NT2/D1 (cell line): ENCODE data around the gene NOTO.

Experiments
- DNase-seq: peaks from one replicate; pipeline ENCODE4 v3.0.0-alpha.2; 2011; ENCODE audit warnings: low read depth, low spot score
- H3K27me3 ChIP-seq: 2 replicates; pipeline ENCODE4 v1.6.0; 2011; ENCODE audit warnings: mild to moderate bottlenecking; ENCODE audit not compliant: insufficient read length, insufficient read depth
- H3K36me3 ChIP-seq: 2 replicates; pipeline ENCODE4 v1.6.1; 2011; ENCODE audit warnings: mild to moderate bottlenecking, low read length, mixed read lengths; ENCODE audit not compliant: insufficient read depth, insufficient read length
- H3K4me1 ChIP-seq: 2 replicates; pipeline ENCODE4 v1.5.1; 2011; ENCODE audit not compliant: insufficient read depth, insufficient read length
- H3K4me3 ChIP-seq: 2 replicates; pipeline ENCODE4 v1.5.1; 2011; ENCODE audit warnings: low read depth; ENCODE audit not compliant: insufficient read length
- H3K9ac ChIP-seq: 2 replicates; pipeline ENCODE4 v1.6.0; 2011; ENCODE audit warnings: low read depth; ENCODE audit not compliant: insufficient read length
- H3K9me3 ChIP-seq: 2 replicates; pipeline ENCODE4 v1.5.1; 2011; ENCODE audit warnings: mild to moderate bottlenecking, low read length; ENCODE audit not compliant: insufficient read depth
- SUZ12 ChIP-seq: IDR thresholded peaks from 2 replicates; pipeline ENCODE4 v1.6.1; 2011; ENCODE audit not compliant: insufficient read length, insufficient read depth; ENCODE audit errors: extremely low read depth
- YY1 ChIP-seq: IDR thresholded peaks from 2 replicates; pipeline ENCODE4 v1.6.1; 2011; ENCODE audit not compliant: insufficient read length, insufficient read depth
- ZNF274 ChIP-seq: IDR thresholded peaks from 2 replicates; pipeline ENCODE4 v1.6.1; 2011; ENCODE audit warnings: mild to moderate bottlenecking, low read depth, low read length

The NOTO gene

DNA sequence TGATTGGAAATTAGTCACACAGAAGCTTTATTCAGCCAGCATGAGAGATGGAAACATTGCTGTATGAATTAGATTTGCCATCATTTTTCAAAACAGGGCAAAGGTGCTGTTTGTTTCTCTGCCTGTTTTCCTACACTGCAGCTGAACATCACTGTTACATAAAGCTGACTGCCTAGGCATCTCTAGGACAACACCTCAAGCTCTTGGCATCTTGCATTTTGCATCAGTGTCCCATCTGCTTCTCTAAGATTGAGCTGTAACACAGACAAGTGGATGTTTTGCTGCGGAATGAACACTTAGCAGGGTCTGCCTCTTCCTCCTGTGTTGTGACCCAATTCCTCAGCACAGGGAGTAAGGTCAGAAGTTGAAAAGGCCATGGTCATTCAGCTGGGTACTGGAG, 36.6 kb downstream of the NOTO start:
- Histone ChIP-seq H3K27me3 (no peaks in the 10 kb centered on the region), H3K9me3 (no peaks in the 10 kb centered on the region), H3K9ac (no peak overlapping the region), H3K4me1 (peaks cover 9% of the 10 kb centered on the region), H3K4me3 (no peak overlapping the region), H3K36me3 (peaks cover 83% of the 10 kb centered on the region)
- TF ChIP-seq ZNF274 (no peak), SUZ12 (no peak), YY1 (no peak)
- no peak for DNase-seq

DNA sequence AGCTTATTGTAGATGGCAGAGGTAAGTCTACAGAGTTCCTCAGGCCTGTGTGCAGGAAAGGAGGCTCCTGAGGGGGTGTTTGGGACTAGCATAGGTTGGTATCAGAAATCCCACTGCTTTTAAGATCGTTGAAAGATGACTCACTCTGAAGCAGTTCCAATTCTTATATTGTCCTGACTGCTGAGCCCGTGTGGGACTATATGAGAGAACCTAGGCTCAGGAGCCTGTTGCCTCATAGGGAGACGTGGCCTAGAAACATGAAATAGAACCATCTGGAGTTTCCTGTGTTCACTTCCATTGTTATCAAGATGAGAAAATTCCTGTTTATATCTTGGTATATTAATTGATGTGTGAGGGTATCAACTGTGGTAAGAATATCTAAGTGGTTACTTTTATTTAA, 37.4 kb downstream of the NOTO start:
- no peak overlapping the region for H3K9ac ChIP-seq
- TF ChIP-seq ZNF274 = no peak
- TF ChIP-seq YY1 = no peak
- no peaks in the 10 kb centered on the region for H3K27me3 ChIP-seq
- no peaks in the 10 kb centered on the region for H3K9me3 ChIP-seq
- H3K4me3 ChIP-seq = no peak overlapping the region
- peaks cover 90% of the 10 kb centered on the region for H3K36me3 ChIP-seq
- peaks cover 13% of the 10 kb centered on the region for H3K4me1 ChIP-seq
- DNase-seq = no peak

DNA sequence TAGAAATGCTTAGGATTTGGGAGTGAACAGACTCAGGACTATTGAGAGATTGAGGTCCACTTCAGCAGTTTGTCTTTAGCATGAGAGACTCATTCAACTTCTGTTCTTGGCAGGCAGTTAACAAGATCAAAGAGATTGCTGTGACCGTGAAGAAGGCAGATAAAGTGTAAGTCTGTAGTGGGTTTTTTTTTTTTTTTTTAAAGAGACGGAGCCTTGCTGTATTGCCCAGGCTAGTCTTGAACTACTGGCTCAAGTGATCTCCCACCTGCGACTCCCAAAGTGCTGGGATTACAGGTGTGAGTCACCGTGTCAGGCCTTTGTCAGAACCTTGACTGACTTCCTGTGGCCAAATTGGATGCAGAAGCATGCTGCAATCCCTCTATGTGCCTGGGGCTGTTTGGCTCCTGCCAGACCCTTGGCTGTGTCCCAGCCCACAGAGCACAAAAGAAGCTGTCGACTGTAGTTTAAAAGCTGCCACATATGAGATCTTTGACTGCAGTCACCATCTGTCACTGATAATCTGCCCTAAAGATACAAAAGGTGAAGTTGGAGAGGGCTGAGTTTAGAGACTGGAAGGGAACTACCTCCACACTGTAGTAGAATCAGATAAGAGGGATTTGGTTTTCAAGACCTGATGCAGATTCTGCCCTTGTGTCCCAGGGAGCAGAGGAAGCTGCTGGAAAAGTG, 41.7 kb downstream of the NOTO start:
- Histone ChIP-seq H3K27me3 (no peaks in the 10 kb centered on the region), H3K9ac (no peak overlapping the region), H3K4me1 (peaks cover 6% of the 10 kb centered on the region), H3K4me3 (no peak overlapping the region), H3K9me3 (no peaks in the 10 kb centered on the region), H3K36me3 (peaks cover 91% of the 10 kb centered on the region)
- DNase-seq = no peak
- no peak for TF ChIP-seq ZNF274

DNA sequence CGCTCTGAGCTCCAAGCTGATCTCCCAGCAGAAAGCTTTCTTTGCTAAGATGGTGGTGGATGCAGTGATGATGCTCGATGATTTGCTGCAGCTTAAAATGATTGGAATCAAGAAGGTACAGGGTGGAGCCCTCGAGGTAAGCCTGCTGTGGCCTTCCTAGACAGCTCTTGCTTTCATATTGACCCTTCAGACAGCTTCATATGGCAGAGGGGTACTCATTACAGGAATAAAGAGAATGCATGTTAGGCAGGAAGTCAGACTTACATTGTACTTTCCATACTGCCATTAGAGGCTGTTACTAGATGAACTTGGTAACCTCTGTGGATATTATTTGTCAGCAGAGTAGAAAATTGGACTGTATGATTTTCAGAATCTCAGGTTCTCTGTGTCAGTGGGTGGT, 42.2 kb downstream of the NOTO start:
- no peaks in the 10 kb centered on the region for H3K9me3 ChIP-seq
- H3K36me3 ChIP-seq = peaks cover 91% of the 10 kb centered on the region
- DNase-seq = no peak
- H3K9ac ChIP-seq = no peak overlapping the region
- no peaks in the 10 kb centered on the region for H3K27me3 ChIP-seq
- H3K4me3 ChIP-seq = no peak overlapping the region
- no peak for TF ChIP-seq SUZ12
- TF ChIP-seq YY1 = no peak
- TF ChIP-seq ZNF274 = no peak
- peaks cover 5% of the 10 kb centered on the region for H3K4me1 ChIP-seq

DNA sequence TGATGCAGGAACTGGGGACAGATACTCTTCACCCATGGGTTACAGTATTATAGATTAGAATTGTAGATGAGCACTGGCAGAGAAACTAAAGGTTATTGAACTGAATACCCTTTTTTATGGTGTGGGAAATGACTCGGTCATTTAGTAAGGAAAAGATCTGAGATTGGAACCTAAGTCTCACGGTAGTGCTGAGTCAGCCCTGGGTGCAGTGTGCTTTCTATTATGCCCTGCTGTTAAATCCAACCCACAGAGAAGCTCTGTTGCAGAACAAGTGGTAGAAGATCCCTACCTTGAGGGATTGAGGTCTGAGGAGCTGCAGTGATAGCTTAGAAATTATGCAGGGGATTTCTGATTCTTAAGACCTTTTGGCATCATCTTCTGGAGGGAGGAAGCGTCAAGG, 44.5 kb downstream of the NOTO start:
- peaks cover 92% of the 10 kb centered on the region for H3K36me3 ChIP-seq
- DNase-seq = no peak
- no peak overlapping the region for H3K9ac ChIP-seq
- H3K9me3 ChIP-seq = no peaks in the 10 kb centered on the region
- no peak for TF ChIP-seq ZNF274
- no peak for TF ChIP-seq YY1
- TF ChIP-seq SUZ12 = no peak
- peaks cover 5% of the 10 kb centered on the region for H3K4me1 ChIP-seq
- H3K4me3 ChIP-seq = no peak overlapping the region
- H3K27me3 ChIP-seq = no peaks in the 10 kb centered on the region

DNA sequence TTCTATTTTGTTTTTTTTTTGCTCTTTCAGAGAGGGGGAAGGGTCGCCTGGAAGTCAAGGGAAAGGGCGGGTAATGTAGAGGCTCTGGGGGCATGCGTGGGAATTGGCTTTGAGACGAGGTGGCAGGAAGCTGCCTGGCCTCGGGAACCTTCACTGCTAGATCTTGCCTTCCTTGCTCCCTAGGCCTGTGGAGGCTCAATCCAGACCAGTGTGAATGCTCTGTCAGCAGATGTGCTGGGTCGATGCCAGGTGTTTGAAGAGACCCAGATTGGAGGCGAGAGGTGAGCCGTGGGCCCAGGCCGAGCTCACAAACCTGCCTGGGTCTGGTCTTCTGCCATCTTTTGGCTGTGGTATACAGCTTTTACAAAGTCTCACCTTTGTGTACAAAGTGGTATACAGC, 47.3 kb downstream of the NOTO start:
- no peaks in the 10 kb centered on the region for H3K27me3 ChIP-seq
- DNase-seq = no peak
- peaks cover 98% of the 10 kb centered on the region for H3K36me3 ChIP-seq
- no peak overlapping the region for H3K4me3 ChIP-seq
- TF ChIP-seq YY1 (no peak), SUZ12 (no peak), ZNF274 (no peak)
- H3K9me3 ChIP-seq = no peaks in the 10 kb centered on the region
- H3K4me1 ChIP-seq = no peaks in the 10 kb centered on the region
- no peak overlapping the region for H3K9ac ChIP-seq

DNA sequence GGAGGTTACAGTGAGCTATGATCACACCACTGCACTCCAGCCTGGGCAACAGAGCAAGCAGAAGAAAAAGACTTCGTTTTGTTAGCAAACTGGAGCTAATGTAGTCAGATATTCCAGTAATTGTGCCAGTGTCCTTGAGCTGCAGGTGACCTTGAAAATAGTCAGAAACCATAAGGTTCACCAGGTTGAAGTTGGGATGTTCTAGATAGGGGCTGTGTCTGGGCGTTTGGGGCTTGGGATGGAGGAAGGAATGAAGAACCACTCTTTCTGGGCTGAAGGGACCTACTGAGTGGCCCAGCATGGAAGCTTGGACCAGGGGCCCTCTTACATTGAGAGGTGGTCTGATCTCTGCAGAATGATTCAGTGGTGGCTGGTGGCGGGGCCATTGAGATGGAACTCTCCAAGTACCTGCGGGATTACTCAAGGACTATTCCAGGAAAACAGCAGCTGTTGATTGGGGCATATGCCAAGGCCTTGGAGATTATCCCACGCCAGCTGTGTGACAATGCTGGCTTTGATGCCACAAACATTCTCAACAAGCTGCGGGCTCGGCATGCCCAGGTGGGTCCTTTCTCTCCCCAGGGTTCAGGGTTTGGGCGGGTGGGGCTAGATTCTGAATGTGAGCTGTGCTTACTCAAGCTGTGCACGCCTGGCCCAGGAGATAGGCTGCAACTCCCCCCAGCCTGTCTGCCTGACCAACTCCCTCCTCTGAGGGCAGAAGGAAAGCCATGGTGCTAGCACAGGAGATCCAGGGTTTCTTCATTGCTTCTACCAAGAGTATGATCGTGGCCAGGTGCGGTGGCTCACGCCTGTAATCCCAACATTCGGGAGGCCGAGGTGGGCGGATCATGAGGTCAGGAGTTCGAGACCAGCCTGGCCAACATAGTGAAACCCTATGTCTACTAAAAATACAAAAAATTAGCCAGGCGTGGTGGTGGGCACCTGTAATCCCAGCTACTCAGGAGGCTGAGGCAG, 48.8 kb downstream of the NOTO start:
- Histone ChIP-seq H3K27me3 (no peaks in the 10 kb centered on the region), H3K36me3 (peaks cover 86% of the 10 kb centered on the region), H3K4me1 (no peaks in the 10 kb centered on the region), H3K9ac (no peak overlapping the region), H3K4me3 (no peak overlapping the region), H3K9me3 (no peaks in the 10 kb centered on the region)
- DNase-seq = no peak
- TF ChIP-seq SUZ12 (no peak), YY1 (no peak), ZNF274 (no peak)
